ENCODE measurements around the gene ZNF268. TPM values are rescaled to one million over a fixed set of nuclear protein-coding genes. Genes with fewer than 3 reads are reported as not detected.

Gene ZNF268
- total and polyA plus RNA-seq, 12 donors, result 3.9 to 49.2 (median 23.2) TPM

DNA sequence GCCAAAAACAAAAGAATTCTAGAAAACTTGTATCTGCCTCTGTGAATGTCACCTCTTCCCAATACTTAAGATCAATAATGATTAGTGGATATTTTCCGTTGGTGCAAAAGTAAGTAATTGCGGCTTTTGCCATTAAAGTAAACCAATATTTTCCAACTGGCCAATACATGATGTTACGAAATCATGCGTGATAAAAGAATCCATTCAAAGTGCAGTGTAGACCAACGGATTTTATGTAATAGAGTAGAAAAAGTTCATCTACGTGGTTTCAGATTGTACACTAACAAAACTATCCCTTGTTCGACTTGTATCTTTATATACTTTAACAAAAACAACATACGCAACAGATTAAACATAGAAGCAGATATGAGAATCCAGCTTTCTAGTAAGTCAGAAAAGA is 626 bp upstream of the ZNF268 start:
- Histone ChIP-seq H3K27ac (no peak overlapping the region), H3K4me1 (replicated peaks in 1 of 2) (peaks cover 5 to 9% of the 10 kb centered on the region in 2 donors), H3K4me3 (peak overlapping the region in 1 of 4 donors; percentile 62), H3K9me3 (replicated peaks in 1 of 3) (peaks cover 0 to 4% (median 3%) of the 10 kb centered on the region in 3 donors), H3K27me3 (no peaks in the 10 kb centered on the region), H3K36me3 (replicated peaks in 1 of 2) (peaks cover 0 to 6% of the 10 kb centered on the region in 2 donors)
- DNase-seq, result no peak
- intact Hi-C loops (cut with DNase I), result no loop called here
- no peak for TF ChIP-seq CTCF (IDR thresholded peaks at IDR 0.05)
- no peak for TF ChIP-seq POLR2A (IDR thresholded peaks at IDR 0.05)
- 97 to 99% (median 97%) methylated on average over 8 of the region's 8 CpGs for WGBS, 4 donors

DNA sequence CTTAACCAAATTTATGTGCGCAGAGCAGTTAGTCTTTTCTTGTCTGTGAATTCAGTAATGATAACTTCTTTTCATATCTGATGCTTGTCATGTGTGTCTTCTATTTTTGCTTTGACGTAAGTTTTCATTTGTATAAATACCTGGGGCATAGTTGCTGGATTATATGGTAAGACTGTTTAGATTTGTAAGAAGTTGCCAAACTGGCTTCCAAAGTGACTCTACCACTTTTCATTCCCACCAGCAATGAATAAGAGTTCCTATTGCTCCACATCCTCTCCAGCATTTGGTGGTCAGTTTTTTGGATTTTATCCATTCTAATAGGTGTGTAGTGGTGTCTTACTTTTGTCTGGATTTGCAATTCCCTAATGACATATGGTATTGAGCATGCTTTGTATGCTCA is 8.9 kb downstream of the ZNF268 start:
- no peaks in the 10 kb centered on the region for H3K27me3 ChIP-seq
- H3K4me3 ChIP-seq, result no peak overlapping the region
- TF ChIP-seq POLR2A (IDR thresholded peaks at IDR 0.05), result no peak
- no peak for TF ChIP-seq CTCF (IDR thresholded peaks at IDR 0.05)
- H3K27ac ChIP-seq, result no peak overlapping the region
- no peak for DNase-seq
- peaks cover 0 to 79% of the 10 kb centered on the region in 2 donors for H3K36me3 ChIP-seq (replicated peaks in 1 of 2)
- 97 to 100% (median 98%) methylated on average over 2 of the region's 2 CpGs for whole genome bisulfite sequencing, 4 donors
- H3K4me1 ChIP-seq (replicated peaks in 1 of 2), result no peaks in the 10 kb centered on the region
- intact Hi-C loops (cut with DNase I), result no loop called here
- peaks cover 0 to 54% (median 3%) of the 10 kb centered on the region in 3 donors for H3K9me3 ChIP-seq (replicated peaks in 1 of 3)

DNA sequence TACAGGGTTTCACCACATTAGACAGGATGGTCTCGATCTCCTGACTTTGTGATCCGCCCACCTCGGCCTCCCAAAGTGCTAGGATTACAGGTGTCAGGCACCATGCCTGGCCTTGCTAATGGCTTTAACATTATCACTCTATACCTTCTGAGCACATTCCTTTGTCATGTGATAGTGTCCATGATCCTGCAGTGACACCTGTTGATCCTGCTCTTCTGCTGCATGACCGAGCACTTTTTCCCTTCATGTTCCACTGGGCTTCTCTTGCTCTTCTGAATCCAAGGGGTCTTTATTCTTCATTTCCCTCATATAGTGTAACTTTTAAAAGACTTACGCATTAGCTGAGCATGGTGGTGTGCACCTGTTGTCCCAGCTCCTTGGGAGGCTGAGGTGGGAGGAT is 11.6 kb downstream of the ZNF268 start:
- peaks cover 0 to 64% (median 4%) of the 10 kb centered on the region in 3 donors for H3K9me3 ChIP-seq (replicated peaks in 1 of 3)
- no peak overlapping the region for H3K27ac ChIP-seq
- H3K4me1 ChIP-seq (replicated peaks in 1 of 2), result no peaks in the 10 kb centered on the region
- 94 to 99% (median 97%) methylated on average over 5 of the region's 5 CpGs for WGBS, 4 donors
- peak overlapping the region in 1 of 4 donors; percentile 9 for H3K4me3 ChIP-seq
- DNase-seq, result no peak
- intact Hi-C loops (cut with DNase I), result no loop called here
- peaks cover 4 to 76% of the 10 kb centered on the region in 2 donors for H3K36me3 ChIP-seq (replicated peaks in 1 of 2)
- no peak for TF ChIP-seq POLR2A (IDR thresholded peaks at IDR 0.05)
- TF ChIP-seq CTCF (IDR thresholded peaks at IDR 0.05), result no peak
- no peaks in the 10 kb centered on the region for H3K27me3 ChIP-seq

- intact Hi-C loops (cut with DNase I), result no loop called here
- WGBS, 4 donors, result 48 to 99% (median 97%) methylated on average over 2 of the region's 2 CpGs
- Histone ChIP-seq H3K36me3 (replicated peaks in 1 of 2) (peaks cover 6 to 11% of the 10 kb centered on the region in 2 donors), H3K27me3 (no peaks in the 10 kb centered on the region), H3K9me3 (replicated peaks in 1 of 3) (peaks cover 26 to 68% (median 48%) of the 10 kb centered on the region in 3 donors), H3K4me3 (peak overlapping the region in 1 of 4 donors; percentile 38), H3K4me1 (replicated peaks in 1 of 2) (no peaks in the 10 kb centered on the region), H3K27ac (no peak overlapping the region)
- TF ChIP-seq CTCF (IDR thresholded peaks at IDR 0.05) (no peak), POLR2A (IDR thresholded peaks at IDR 0.05) (no peak)
- DNase-seq, result no peak
Measured at GRCh38 chr12:133201888-133202287, 20.6 kb downstream of the ZNF268 start.

Data from adrenal gland (tissue), 12 donors.